Lower leg skin (tissue), 4 donors: ENCODE data around the gene BEND7. TPM values are rescaled to one million over a fixed set of nuclear protein-coding genes. Genes with fewer than 3 reads are reported as not detected.

ENCODE experiments used
- DNase-seq, 2 donors: peaks; one replicate each; pipeline ENCODE4 v3.0.0-alpha.2; 2019; ENCODE audit warnings: low spot score in 2 of 2
- H3K4me3 ChIP-seq: fragments of 200-600 bp; sonication (generic); 2 replicates; pipeline ENCODE4 v1.5.1; 2017; ENCODE audit warnings: mild to moderate bottlenecking, low read depth; ENCODE audit not compliant: poor library complexity, severe bottlenecking
- POLR2A ChIP-seq, 2 donors: fragments of 450-650 bp; IDR thresholded peaks; one replicate each; pipeline ENCODE4 v1.6.1; 2016 to 2017; ENCODE audit warnings: antibody characterized with exemption in 2 of 2, mild to moderate bottlenecking in 1 of 2, moderate library complexity in 1 of 2
- WGBS, 2 donors: methylation state at CpG; one replicate each; pipeline ENCODE4 v1.1.5; 2018; 5-methylcytosine and 5-hydroxymethylcytosine counted together
- intact Hi-C: fragments of 100-400 bp; cut with DNase I; formaldehyde crosslinking; loops from one replicate; pipeline ENCODE4 v1.15.0; 2023; ENCODE audit warnings: low total_unique reads
- total RNA-seq, 4 donors: library from RNA; depleted of rRNA; stranded (reverse); fragments of >200 nt; gene quantifications; one replicate each; pipeline ENCODE4 v1.1.0, GENCODE V29; 2016
- TF ChIP-seq, protein P1 (sequence below), 3 donors: fragments of 450-650 bp; IDR thresholded peaks; one replicate each; pipeline ENCODE4 v1.5.1; 2016; ENCODE audit warnings: antibody characterized with exemption in 3 of 3, mild to moderate bottlenecking in 3 of 3, moderate library complexity in 2 of 3

BEND7 gene
- total RNA-seq, 4 donors from 2014 or later: 3.7 to 8.1 (median 5.8) TPM

- TF ChIP-seq POLR2A (IDR thresholded peaks at IDR 0.05): no peak
- TF ChIP-seq, protein P1, sequence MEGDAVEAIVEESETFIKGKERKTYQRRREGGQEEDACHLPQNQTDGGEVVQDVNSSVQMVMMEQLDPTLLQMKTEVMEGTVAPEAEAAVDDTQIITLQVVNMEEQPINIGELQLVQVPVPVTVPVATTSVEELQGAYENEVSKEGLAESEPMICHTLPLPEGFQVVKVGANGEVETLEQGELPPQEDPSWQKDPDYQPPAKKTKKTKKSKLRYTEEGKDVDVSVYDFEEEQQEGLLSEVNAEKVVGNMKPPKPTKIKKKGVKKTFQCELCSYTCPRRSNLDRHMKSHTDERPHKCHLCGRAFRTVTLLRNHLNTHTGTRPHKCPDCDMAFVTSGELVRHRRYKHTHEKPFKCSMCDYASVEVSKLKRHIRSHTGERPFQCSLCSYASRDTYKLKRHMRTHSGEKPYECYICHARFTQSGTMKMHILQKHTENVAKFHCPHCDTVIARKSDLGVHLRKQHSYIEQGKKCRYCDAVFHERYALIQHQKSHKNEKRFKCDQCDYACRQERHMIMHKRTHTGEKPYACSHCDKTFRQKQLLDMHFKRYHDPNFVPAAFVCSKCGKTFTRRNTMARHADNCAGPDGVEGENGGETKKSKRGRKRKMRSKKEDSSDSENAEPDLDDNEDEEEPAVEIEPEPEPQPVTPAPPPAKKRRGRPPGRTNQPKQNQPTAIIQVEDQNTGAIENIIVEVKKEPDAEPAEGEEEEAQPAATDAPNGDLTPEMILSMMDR (IDR thresholded peaks at IDR 0.05): no peak
- no peak for DNase-seq
- intact Hi-C loops: no loop called here
- H3K4me3 ChIP-seq: no peak overlapping the region
Observed at GRCh38 chr10:13396369-13396768, 132.4 kb downstream of the BEND7 start.

DNA sequence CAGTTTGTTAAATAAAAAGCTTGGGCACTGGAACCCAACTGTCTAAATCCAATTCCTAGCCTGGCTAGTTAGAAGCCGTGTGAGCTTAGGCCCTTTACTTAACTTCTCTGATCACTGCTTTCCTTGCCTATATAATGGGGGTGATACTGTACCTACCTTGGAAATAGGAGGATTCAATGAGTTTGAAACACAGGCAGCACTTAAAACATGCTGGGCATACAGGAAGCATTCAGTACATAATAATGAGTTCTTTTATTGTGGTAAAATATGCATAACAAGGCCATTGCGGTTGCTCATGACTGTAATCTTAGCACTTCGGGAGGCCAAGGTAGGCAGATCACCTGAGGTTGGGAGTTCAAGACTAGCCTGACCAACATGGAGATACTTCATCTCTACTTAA is 133.3 kb downstream of the BEND7 start:
- TF ChIP-seq, protein P1 (IDR thresholded peaks at IDR 0.05): no peak
- TF ChIP-seq POLR2A (IDR thresholded peaks at IDR 0.05): no peak
- no peak overlapping the region for H3K4me3 ChIP-seq
- DNase-seq: no peak
- intact Hi-C loops: no loop called here
- WGBS, 2 donors: 68 to 81% methylated on average over 3 of the region's 3 CpGs

DNA sequence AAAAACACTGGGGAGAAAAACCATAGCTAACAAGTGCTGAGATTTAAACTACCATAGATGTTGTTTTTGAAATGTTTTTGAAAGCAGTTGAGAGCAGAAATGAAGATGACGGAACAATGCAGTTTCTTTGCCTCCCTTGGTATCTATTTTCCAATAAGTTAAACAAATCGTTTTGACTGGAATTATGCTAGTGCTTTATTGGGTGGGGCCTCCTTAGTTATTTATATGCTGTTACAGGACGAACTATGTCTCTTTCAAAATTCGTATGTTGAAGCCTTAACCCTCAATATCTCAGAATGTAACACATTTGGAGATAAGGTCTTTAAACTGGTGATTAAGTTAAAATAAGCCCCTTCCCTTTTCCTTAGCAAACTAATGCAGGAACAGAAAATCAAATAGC is 135.2 kb downstream of the BEND7 start:
- no peak for DNase-seq

DNA sequence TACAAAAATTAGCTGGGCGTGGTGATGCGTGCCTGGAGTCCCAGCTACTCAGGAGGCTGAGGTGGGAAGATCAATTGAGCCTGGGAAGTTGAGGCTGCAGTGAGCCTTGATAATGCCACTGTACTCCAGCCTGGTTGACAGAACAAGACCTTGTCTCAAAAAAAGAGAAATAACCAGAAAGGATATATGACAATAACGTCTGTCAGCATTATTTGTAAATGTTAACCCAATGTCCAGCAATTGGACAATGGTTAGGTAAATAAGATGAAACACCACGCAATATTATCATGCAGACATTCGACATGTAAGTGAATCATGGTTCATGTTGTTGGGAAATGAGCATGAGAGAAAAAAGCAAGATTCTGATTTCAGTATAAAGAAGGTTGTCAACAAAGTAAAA is 136.1 kb downstream of the BEND7 start:
- no peak overlapping the region for H3K4me3 ChIP-seq
- DNase-seq: no peak
- 92 to 95% methylated on average over 5 of the region's 5 CpGs for WGBS, 2 donors
- TF ChIP-seq POLR2A (IDR thresholded peaks at IDR 0.05): no peak
- TF ChIP-seq, protein P1 (IDR thresholded peaks at IDR 0.05): no peak
- intact Hi-C loops: no loop called here

More for the DNA sequence above, 135.2 kb downstream of the BEND7 start:
- intact Hi-C loops: no loop called here
- H3K4me3 ChIP-seq: no peak overlapping the region
- 42 to 44% methylated on average over 4 of the region's 4 CpGs for WGBS, 2 donors
- TF ChIP-seq POLR2A (IDR thresholded peaks at IDR 0.05): no peak

Other genes starting within 250 kb of the BEND7 start
- gene PHYH, start 228.9 kb downstream of the BEND7 start, total RNA-seq: 10 to 100 TPM; 10.9 to 26.6 (median 17.3) TPM
- gene SEPHS1, start 180.7 kb downstream of the BEND7 start, total RNA-seq: 10 to 100 TPM; 14.4 to 35.0 (median 17.4) TPM
- gene PRPF18, start 58.0 kb upstream of the BEND7 start, total RNA-seq: 10 to 100 TPM; 24.4 to 31.7 (median 29.6) TPM